PC-9 (cell line): ENCODE measurements around the gene BMP10. TPM values are rescaled to one million over a fixed set of nuclear protein-coding genes. Genes with fewer than 3 reads are reported as not detected.
A peak's percentile ranks its signal among the peaks of the same experiment; 100 is the strongest.

Source experiments
- BruUV-seq: library from RNA; stranded (reverse); fragments of 400-500 nt; replicated peaks from 2 replicates; lab custom pipeline; 2021; lab: Mats Ljungman, UMichigan
- CTCF ChIA-PET: fragments of 300-600 bp; sonication (Branson Sonifier 250); formaldehyde crosslinking; loops from one replicate; lab custom pipeline; 2022; ENCODE audit warnings: antibody characterized with exemption; lab: Charles Lee
- POLR2A ChIA-PET: fragments of 300-600 bp; sonication (Branson Sonifier 250); formaldehyde crosslinking; loops from one replicate; lab custom pipeline; 2022; ENCODE audit warnings: antibody characterized with exemption; ENCODE audit not compliant: unreplicated experiment; lab: Charles Lee
- DNase-seq, 2 experiments: peaks; one replicate each; pipeline versions ENCODE4 v3.0.0 to v3.0.0-alpha.2; 2015 to 2022; ENCODE audit warnings: mixed read lengths in 1 of 2
- H2AFZ ChIP-seq: fragments of 200-600 bp; sonication (generic); 2 replicates; pipeline ENCODE4 v1.8.1; 2017; ENCODE audit warnings: antibody characterized with exemption
- H3F3A ChIP-seq: fragments of 200-600 bp; sonication (generic); 2 replicates; pipeline ENCODE4 v1.8.1; 2017; ENCODE audit warnings: antibody characterized with exemption, mild to moderate bottlenecking, low read depth; ENCODE audit not compliant: insufficient read depth
- H3K27ac ChIP-seq: fragments of 200-600 bp; sonication (generic); 2 replicates; pipeline ENCODE4 v1.6.1; 2016; ENCODE audit warnings: mixed run types
- H3K27me3 ChIP-seq: fragments of 200-600 bp; sonication (generic); 2 replicates; pipeline ENCODE4 v1.6.1; 2016; ENCODE audit warnings: low read depth, mixed run types; ENCODE audit not compliant: insufficient read depth
- H3K36me3 ChIP-seq: fragments of 200-600 bp; sonication (generic); 2 replicates; pipeline ENCODE4 v1.6.1; 2016; ENCODE audit warnings: low read depth, mixed run types
- H3K4me1 ChIP-seq: fragments of 200-600 bp; sonication (generic); replicated peaks from 2 replicates; pipeline ENCODE4 v1.6.1; 2016; ENCODE audit warnings: mixed run types; ENCODE audit not compliant: insufficient read depth
- H3K4me2 ChIP-seq: fragments of 200-600 bp; sonication (generic); 2 replicates; pipeline ENCODE4 v1.6.1; 2017; ENCODE audit warnings: mixed run types
- H3K4me3 ChIP-seq: fragments of 200-600 bp; sonication (generic); 2 replicates; pipeline ENCODE4 v1.6.1; 2016; ENCODE audit warnings: mixed run types
- H3K79me2 ChIP-seq: fragments of 200-600 bp; sonication (generic); 2 replicates; pipeline ENCODE4 v1.6.1; 2017; ENCODE audit warnings: low read depth, mixed run types
- H3K9me2 ChIP-seq: fragments of 200-600 bp; sonication (generic); 2 replicates; pipeline ENCODE4 v1.8.1; 2017; ENCODE audit warnings: mild to moderate bottlenecking; ENCODE audit not compliant: insufficient read depth
- H3K9me3 ChIP-seq: fragments of 200-600 bp; sonication (generic); 2 replicates; pipeline ENCODE4 v1.8.1; 2016; ENCODE audit warnings: low read depth; ENCODE audit not compliant: insufficient read depth
- H4K20me1 ChIP-seq: fragments of 200-600 bp; sonication (generic); 2 replicates; pipeline ENCODE4 v1.8.1; 2017; ENCODE audit not compliant: insufficient read depth
- CTCF ChIP-seq: fragments of 200-600 bp; sonication (generic); conservative IDR thresholded peaks from 2 replicates; pipeline ENCODE4 v1.6.1; 2017; ENCODE audit warnings: mixed run types, antibody characterized with exemption, mild to moderate bottlenecking, moderate library complexity
- EZH2 ChIP-seq: fragments of 200-600 bp; sonication (generic); IDR thresholded peaks from 2 replicates; pipeline ENCODE4 v1.8.0; 2017; ENCODE audit warnings: antibody characterized with exemption, low read depth
- intact Hi-C: fragments of 100-400 bp; cut with micrococcal nuclease; formaldehyde crosslinking; loops from one replicate; pipeline ENCODE4 v1.10.0; 2022; ENCODE audit not compliant: unreplicated experiment
- total RNA-seq: library from RNA; stranded (reverse); gene quantifications from 2 replicates; pipeline ENCODE4 v1.2.3, GENCODE V29; 2021

Gene BMP10
- total RNA-seq, 1 experiment from 2014 or later = not detected

GRCh38 chr2:68908392-68908970, 37.3 kb upstream of the BMP10 start:
- DNase-seq = peak; percentile 87 to 95
- peak overlapping the region; percentile 38; the same call in 1 of the 2 replicates for H3K4me2 ChIP-seq
- H3K9me3 ChIP-seq = peaks cover 3% of the 10 kb centered on the region; the same call in 1 of the 2 replicates
- intact Hi-C loops = loop anchor here (1.0 to 5.0 kb wide), 5 partner anchors 10 to 441 kb away; partner anchors contain the start of genes APLF and FBXO48
- no peaks in the 10 kb centered on the region for H3K36me3 ChIP-seq
- H2AFZ ChIP-seq = 0 out of 2 replicates have a peak overlapping the region, but pooled peaks have one; percentile 29
- TF ChIP-seq EZH2 = no peak
- no peak for TF ChIP-seq CTCF
- H3F3A ChIP-seq = peaks cover 8% of the 10 kb centered on the region; the same call in 1 of the 2 replicates
- peak overlapping the region; percentile 90 for H3K27ac ChIP-seq
- no peaks in the 10 kb centered on the region for H4K20me1 ChIP-seq
- no peaks in the 10 kb centered on the region for H3K79me2 ChIP-seq
- no peaks in the 10 kb centered on the region for H3K27me3 ChIP-seq
- H3K4me3 ChIP-seq = no peak overlapping the region
- H3K4me1 ChIP-seq = peaks cover 22% of the 10 kb centered on the region
- ChIA-PET CTCF (interaction anchor here (0.5 to 1.3 kb wide), 4 partner anchors 16 to 199 kb away, joined by 3 to 7 read pairs (median 3); no protein-coding TSS in a partner anchor), POLR2A (interaction anchor here (0.5 to 0.7 kb wide), 3 partner anchors 13 to 445 kb away, joined by 3 to 8 read pairs (median 4); no protein-coding TSS in a partner anchor)
- H3K9me2 ChIP-seq = no peaks in the 10 kb centered on the region
- BruUV-seq = no TSS peak

GRCh38 chr2:68907920-68908253, 36.7 kb upstream of the BMP10 start:
- intact Hi-C loops = loop anchor here (1.0 to 5.0 kb wide), 5 partner anchors 10 to 441 kb away; partner anchors contain the start of genes APLF and FBXO48
- no peaks in the 10 kb centered on the region for H3K9me2 ChIP-seq
- H3K79me2 ChIP-seq = no peaks in the 10 kb centered on the region
- CTCF ChIA-PET = interaction anchor here (1.2 to 1.3 kb wide), 2 partner anchors 156 to 199 kb away, joined by 3 to 7 read pairs; no protein-coding TSS in a partner anchor
- H3K9me3 ChIP-seq = peaks cover 5% of the 10 kb centered on the region; the same call in 1 of the 2 replicates
- peak overlapping the region; percentile 90 for H3K27ac ChIP-seq
- H3K4me1 ChIP-seq = peaks cover 22% of the 10 kb centered on the region
- TF ChIP-seq CTCF (no peak), EZH2 (no peak)
- POLR2A ChIA-PET = interaction anchor here (1.1 kb wide), 1 partner anchor 444 kb away, joined by 7 read pairs; no protein-coding TSS in a partner anchor
- no peak overlapping the region for H3K4me3 ChIP-seq
- TSS peak; percentile 100 for BruUV-seq
- H3K36me3 ChIP-seq = no peaks in the 10 kb centered on the region
- H2AFZ ChIP-seq = no peak overlapping the region
- H3K4me2 ChIP-seq = 0 out of 2 replicates have a peak overlapping the region, but pooled peaks have one; percentile 14
- peaks cover 8% of the 10 kb centered on the region; the same call in 1 of the 2 replicates for H3F3A ChIP-seq
- H4K20me1 ChIP-seq = no peaks in the 10 kb centered on the region
- DNase-seq = no peak
- no peaks in the 10 kb centered on the region for H3K27me3 ChIP-seq

- DNase-seq = no peak
- TF ChIP-seq EZH2 (no peak), CTCF (no peak)
- intact Hi-C loops = loop anchor here (5.0 kb wide), 1 partner anchor 440 kb away; the partner anchor contains the start of genes APLF and FBXO48
- Histone ChIP-seq H3F3A (peaks cover 8% of the 10 kb centered on the region; the same call in 1 of the 2 replicates), H3K4me2 (no peak overlapping the region), H3K9me3 (peaks cover 5% of the 10 kb centered on the region; the same call in 1 of the 2 replicates), H3K4me1 (peaks cover 22% of the 10 kb centered on the region), H3K27me3 (no peaks in the 10 kb centered on the region), H3K9me2 (no peaks in the 10 kb centered on the region), H3K27ac (peak overlapping the region; percentile 90), H2AFZ (no peak overlapping the region), H3K79me2 (no peaks in the 10 kb centered on the region), H3K36me3 (no peaks in the 10 kb centered on the region), H3K4me3 (no peak overlapping the region), H4K20me1 (no peaks in the 10 kb centered on the region)
- CTCF ChIA-PET = no interaction called here
- POLR2A ChIA-PET = interaction anchor here (0.6 to 1.1 kb wide), 2 partner anchors 15 to 444 kb away, joined by 6 to 7 read pairs; no protein-coding TSS in a partner anchor
- BruUV-seq = no TSS peak
Measured at GRCh38 chr2:68907232-68907919, 36.2 kb upstream of the BMP10 start.
